Fibroblast of lung (primary cell): ENCODE measurements around the gene SHC1. TPM values are rescaled to one million over a fixed set of nuclear protein-coding genes. Genes with fewer than 3 reads are reported as not detected.
"Not testable (repeated sequence)": the region's sequence is repeated elsewhere in the genome, so short reads cannot be mapped to it uniquely, and the experiment has no call there.

Source experiments
- DNase-seq, 2 donors: peaks; one replicate each; pipeline versions ENCODE4 v3.0.0 to v3.0.0-alpha.2; 2010; ENCODE audit warnings: low read depth in 2 of 2
- H2AFZ ChIP-seq: 2 replicates; pipeline ENCODE4 v1.5.1; 2012; ENCODE audit warnings: low read length, control low read depth, inconsistent platforms
- H3K27ac ChIP-seq: 2 replicates; pipeline ENCODE4 v1.5.1; 2011; ENCODE audit warnings: low read length, control low read depth; ENCODE audit not compliant: insufficient read depth
- H3K27me3 ChIP-seq: 2 replicates; pipeline ENCODE4 v1.5.1; 2011; ENCODE audit warnings: mild to moderate bottlenecking, low read length; ENCODE audit not compliant: control insufficient read depth, insufficient read depth
- H3K36me3 ChIP-seq: 2 replicates; pipeline ENCODE4 v1.5.1; 2011; ENCODE audit warnings: low read length; ENCODE audit not compliant: control insufficient read depth, insufficient read depth
- H3K4me1 ChIP-seq: 2 replicates; pipeline ENCODE4 v1.5.1; 2011; ENCODE audit warnings: low read length; ENCODE audit not compliant: control insufficient read depth, insufficient read depth; ENCODE audit errors: extremely low read depth
- H3K4me2 ChIP-seq: 2 replicates; pipeline ENCODE4 v1.5.1; 2011; ENCODE audit warnings: low read length, control low read depth; ENCODE audit not compliant: insufficient read depth; ENCODE audit errors: extremely low read depth
- H3K4me3 ChIP-seq, 4 experiments: fragments of 200-600 bp in 1 of 4; sonication (generic) in 1 of 4; replicated peaks in 1 of 4; 2 replicates each; pipeline ENCODE4 v1.5.1; 2011 to 2016; ENCODE audit warnings: low read length in 4 of 4, low read depth in 3 of 4, mild to moderate bottlenecking in 3 of 4, control low read depth in 2 of 4, inconsistent platforms in 1 of 4, mixed read lengths in 1 of 4; ENCODE audit not compliant: insufficient read depth in 1 of 4; ENCODE audit errors: control extremely low read depth in 1 of 4
- H3K79me2 ChIP-seq: 2 replicates; pipeline ENCODE4 v1.5.1; 2012; ENCODE audit warnings: mild to moderate bottlenecking, low read length, inconsistent platforms; ENCODE audit not compliant: control insufficient read depth, insufficient read depth
- H3K9ac ChIP-seq: 2 replicates; pipeline ENCODE4 v1.5.1; 2011; ENCODE audit warnings: mild to moderate bottlenecking, low read length, control low read depth; ENCODE audit not compliant: insufficient read depth
- H3K9me3 ChIP-seq: 2 replicates; pipeline ENCODE4 v1.5.1; 2012; ENCODE audit warnings: low read depth, low read length; ENCODE audit not compliant: control insufficient read depth, insufficient read depth
- H4K20me1 ChIP-seq: 2 replicates; pipeline ENCODE4 v1.5.1; 2011; ENCODE audit warnings: low read length; ENCODE audit not compliant: control insufficient read depth, insufficient read depth; ENCODE audit errors: extremely low read depth
- CTCF ChIP-seq, 2 donors: IDR thresholded peaks in 1 of 2; conservative IDR thresholded peaks in 1 of 2; 1 replicate in 1 of 2; 2 replicates in 1 of 2; pipeline ENCODE4 v1.5.1; 2011 to 2012; ENCODE audit warnings: low read length in 2 of 2, control low read depth in 1 of 2, inconsistent platforms in 1 of 2, low read depth in 1 of 2, mild to moderate bottlenecking in 1 of 2
- EZH2 ChIP-seq: IDR thresholded peaks from 2 replicates; pipeline ENCODE4 v1.5.1; 2012; ENCODE audit warnings: low read length, control low read depth, mild to moderate bottlenecking; ENCODE audit errors: missing control alignments
- polyA plus RNA-seq, 2 donors: library from polyadenylated mRNA; depleted of rRNA in 1 of 2; stranded (reverse) in 1 of 2; unstranded in 1 of 2; fragments of >200 nt; gene quantifications; 2 replicates each; pipeline ENCODE4 v1.2.1, GENCODE V29; 2011 to 2012; ENCODE audit warnings: missing spikeins in 1 of 2
- total RNA-seq: library from RNA; depleted of rRNA; stranded (reverse); fragments of >200 nt; gene quantifications from 2 replicates; pipeline ENCODE4 v1.2.1, GENCODE V29; 2014

SHC1 gene
- total and polyA plus RNA-seq, 2 donors (not counting 1 experiment from before 2014, with no cell fraction given) = 245 to 277 TPM

- not testable (repeated sequence) for H3K4me2 ChIP-seq, H3K27me3 ChIP-seq, H3K36me3 ChIP-seq, H3K9ac ChIP-seq, H3K27ac ChIP-seq, H3K79me2 ChIP-seq, H2AFZ ChIP-seq, H3K4me3 ChIP-seq, H4K20me1 ChIP-seq, H3K9me3 ChIP-seq
- peaks cover 11% of the 10 kb centered on the region for H3K4me1 ChIP-seq
- peak; percentile 37 to 52 for TF ChIP-seq CTCF (conservative IDR thresholded peaks at IDR 0.05 in 1 of 2, IDR thresholded peaks at IDR 0.05 in 1 of 2; ENCODE audit: low read depth in 1 of 2, low read length in 2 of 2)
- peak; percentile 82 to 85 for DNase-seq
These were observed 24.9 kb upstream of the SHC1 start for GRCh38 chr1:154995301-154995983.

GRCh38 chr1:154994591-154994990 is 24.0 kb upstream of the SHC1 start:
- Histone ChIP-seq H3K36me3 (no peaks in the 10 kb centered on the region), H3K9ac (no peak overlapping the region), H3K4me3 (no peak overlapping the region), H3K27ac (no peak overlapping the region), H3K9me3 (no peaks in the 10 kb centered on the region), H3K79me2 (no peaks in the 10 kb centered on the region), H3K27me3 (no peaks in the 10 kb centered on the region), H4K20me1 (no peaks in the 10 kb centered on the region), H3K4me1 (peaks cover 3% of the 10 kb centered on the region), H3K4me2 (no peak overlapping the region), H2AFZ (no peak overlapping the region)
- DNase-seq = no peak
- TF ChIP-seq EZH2 (no peak), CTCF (conservative IDR thresholded peaks at IDR 0.05 in 1 of 2, IDR thresholded peaks at IDR 0.05 in 1 of 2; ENCODE audit: low read depth in 1 of 2, low read length in 2 of 2) (no peak)

- Histone ChIP-seq H3K4me3 (no peak overlapping the region), H3K9ac (no peak overlapping the region), H4K20me1 (no peaks in the 10 kb centered on the region), H3K27ac (no peak overlapping the region), H3K36me3 (no peaks in the 10 kb centered on the region), H2AFZ (no peak overlapping the region), H3K79me2 (no peaks in the 10 kb centered on the region), H3K9me3 (no peaks in the 10 kb centered on the region), H3K27me3 (no peaks in the 10 kb centered on the region), H3K4me2 (no peak overlapping the region), H3K4me1 (peaks cover 2% of the 10 kb centered on the region)
- TF ChIP-seq EZH2 = no peak
- DNase-seq = peak in 1 of 2 donors; percentile 10
These were observed 23.7 kb upstream of the SHC1 start for GRCh38 chr1:154994269-154994587.
